Activated CD4-positive, alpha-beta T cell treated with anti-CD3 and anti-CD28 coated beads, Interleukin-2, amount 10 ng/mL, durations not matched to agents 24 days and 14 days (primary cell): ENCODE data around the gene TTYH2. TPM values are rescaled to one million over a fixed set of nuclear protein-coding genes. Genes with fewer than 3 reads are reported as not detected.

Experiments
- DNase-seq: peaks from one replicate; pipeline ENCODE4 v3.0.0; 2022
- H3K27ac Mint-ChIP-seq: one replicate; pipeline ENCODE4 v1.8.0; 2022; ENCODE audit warnings: mild to moderate bottlenecking, mixed read lengths
- H3K27me3 Mint-ChIP-seq: one replicate; pipeline ENCODE4 v1.8.0; 2022; ENCODE audit warnings: mixed read lengths
- H3K36me3 Mint-ChIP-seq: one replicate; pipeline ENCODE4 v1.8.0; 2022; ENCODE audit warnings: low read depth, mild to moderate bottlenecking, mixed read lengths
- H3K4me1 Mint-ChIP-seq: one replicate; pipeline ENCODE4 v1.8.0; 2021; ENCODE audit warnings: mixed read lengths
- H3K4me3 Mint-ChIP-seq: one replicate; pipeline ENCODE4 v1.8.0; 2022; ENCODE audit warnings: mild to moderate bottlenecking, moderate library complexity, mixed read lengths
- H3K9me3 Mint-ChIP-seq: one replicate; pipeline ENCODE4 v1.8.0; 2021; ENCODE audit warnings: mixed read lengths
- intact Hi-C: fragments of 100-400 bp; cut with micrococcal nuclease; formaldehyde crosslinking; loops from one replicate; pipeline ENCODE4 v1.15.1; 2023
- total RNA-seq: library from RNA; stranded (reverse); gene quantifications from 2 replicates; pipeline ENCODE4 v1.2.3, GENCODE V29; 2022

TTYH2 gene
- total RNA-seq, 1 donor from 2014 or later, result 7.8 TPM

DNA sequence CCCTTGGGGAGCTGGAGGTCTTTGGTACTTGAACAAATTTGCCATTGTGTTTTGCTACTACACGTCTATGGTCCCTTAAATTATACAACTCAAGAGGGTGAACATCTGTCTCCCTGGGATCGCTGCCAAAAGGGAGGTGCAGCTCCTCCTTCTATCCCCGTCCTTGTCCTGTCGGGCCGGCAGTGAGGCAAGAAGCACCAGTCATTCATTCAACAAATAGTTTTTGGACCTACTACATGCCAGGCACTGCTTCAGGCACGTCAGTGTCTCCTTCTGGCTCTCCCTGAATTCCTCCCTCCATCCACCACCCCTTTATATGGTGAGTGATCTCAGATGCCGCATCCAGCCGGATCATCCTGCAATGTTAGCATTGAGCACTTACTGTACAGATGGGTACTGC is 12.1 kb upstream of the TTYH2 start:
- peaks cover 16% of the 10 kb centered on the region for H3K27me3 Mint-ChIP-seq
- H3K27ac Mint-ChIP-seq, result no peak overlapping the region
- intact Hi-C loops, result no loop called here
- H3K4me3 Mint-ChIP-seq, result no peak overlapping the region
- H3K4me1 Mint-ChIP-seq, result peaks cover 27% of the 10 kb centered on the region
- H3K36me3 Mint-ChIP-seq, result peaks cover 24% of the 10 kb centered on the region
- no peak for DNase-seq
- H3K9me3 Mint-ChIP-seq, result no peaks in the 10 kb centered on the region

GRCh38 chr17:74201948-74202347 is 11.4 kb upstream of the TTYH2 start:
- Mint-ChIP-seq H3K27me3 (peaks cover 16% of the 10 kb centered on the region), H3K36me3 (peaks cover 29% of the 10 kb centered on the region), H3K9me3 (no peaks in the 10 kb centered on the region), H3K4me1 (peaks cover 29% of the 10 kb centered on the region), H3K27ac (no peak overlapping the region), H3K4me3 (no peak overlapping the region)
- intact Hi-C loops, result loop anchor here (2.0 kb wide), 1 partner anchor 969 kb away; a partner anchor contains a TSS
- DNase-seq, result no peak

GRCh38 chr17:74202938-74203337 is 10.4 kb upstream of the TTYH2 start:
- Mint-ChIP-seq H3K4me3 (peak overlapping the region; percentile 94), H3K27ac (peak overlapping the region; percentile 95), H3K27me3 (peaks cover 16% of the 10 kb centered on the region), H3K9me3 (no peaks in the 10 kb centered on the region), H3K36me3 (peaks cover 35% of the 10 kb centered on the region), H3K4me1 (peaks cover 34% of the 10 kb centered on the region)
- intact Hi-C loops, result loop anchor here (2.0 kb wide), 1 partner anchor 970 kb away; a partner anchor contains a TSS
- no peak for DNase-seq

GRCh38 chr17:74203439-74204240 is 9.7 kb upstream of the TTYH2 start, which contains the start of gene RPL38:
RPL38 (plus strand) TSS chr17:74203678; CDS start chr17:74203956, 278 bp downstream.
- intact Hi-C loops, result loop anchor here (2.0 kb wide), 1 partner anchor 971 kb away; a partner anchor contains a TSS
- H3K27ac Mint-ChIP-seq, result peak within 1 kb of the TSS; percentile 95
- DNase-seq, result peak; percentile 98
- peaks cover 36% of the 10 kb centered on the region for H3K4me1 Mint-ChIP-seq
- H3K4me3 Mint-ChIP-seq, result peak within 1 kb of the TSS; percentile 94
- no peaks in the 10 kb centered on the region for H3K9me3 Mint-ChIP-seq
- peaks cover 15% of the 10 kb centered on the region for H3K27me3 Mint-ChIP-seq
- H3K36me3 Mint-ChIP-seq, result peaks cover 41% of the 10 kb centered on the region

- peaks cover 41% of the 10 kb centered on the region for H3K4me1 Mint-ChIP-seq
- peaks cover 49% of the 10 kb centered on the region for H3K36me3 Mint-ChIP-seq
- peak overlapping the region; percentile 95 for H3K27ac Mint-ChIP-seq
- DNase-seq, result no peak
- H3K9me3 Mint-ChIP-seq, result no peaks in the 10 kb centered on the region
- intact Hi-C loops, result no loop called here
- peaks cover 15% of the 10 kb centered on the region for H3K27me3 Mint-ChIP-seq
- peak overlapping the region; percentile 94 for H3K4me3 Mint-ChIP-seq
Measured at GRCh38 chr17:74204474-74204873, 8.9 kb upstream of the TTYH2 start.

GRCh38 chr17:74205274-74205673 is 8.1 kb upstream of the TTYH2 start:
- H3K27me3 Mint-ChIP-seq, result peaks cover 15% of the 10 kb centered on the region
- H3K4me1 Mint-ChIP-seq, result peaks cover 42% of the 10 kb centered on the region
- peak overlapping the region; percentile 70 for H3K27ac Mint-ChIP-seq
- intact Hi-C loops, result no loop called here
- no peak for DNase-seq
- H3K4me3 Mint-ChIP-seq, result peak overlapping the region; percentile 94
- no peaks in the 10 kb centered on the region for H3K9me3 Mint-ChIP-seq
- H3K36me3 Mint-ChIP-seq, result peaks cover 55% of the 10 kb centered on the region

DNA sequence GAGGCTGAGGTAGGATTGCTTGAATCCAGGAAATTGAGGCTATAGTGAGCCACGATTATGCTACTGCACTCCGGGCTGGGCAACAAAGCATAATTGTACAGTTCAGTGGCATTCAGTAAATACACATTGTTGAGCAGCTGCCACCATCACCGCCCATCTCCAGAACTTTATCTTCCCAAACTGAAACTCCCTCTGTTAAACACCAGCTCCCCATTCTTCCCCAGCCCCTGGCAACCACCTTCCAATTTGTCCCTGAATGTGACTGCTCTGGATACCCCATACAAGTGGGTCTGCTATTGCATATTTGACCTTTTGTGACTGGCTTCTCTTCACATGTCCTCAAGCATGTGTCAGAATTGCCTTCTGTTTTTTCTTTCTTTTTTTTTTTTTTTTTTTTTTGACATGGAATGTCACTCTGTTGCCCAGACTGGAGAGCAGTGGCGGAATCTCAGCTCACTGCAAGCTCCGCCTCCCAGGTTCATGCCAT is 7.0 kb upstream of the TTYH2 start:
- Mint-ChIP-seq H3K27ac (peak overlapping the region; percentile 72), H3K4me1 (peaks cover 46% of the 10 kb centered on the region), H3K9me3 (no peaks in the 10 kb centered on the region), H3K4me3 (peak overlapping the region; percentile 73), H3K36me3 (peaks cover 59% of the 10 kb centered on the region), H3K27me3 (peaks cover 8% of the 10 kb centered on the region)
- DNase-seq, result no peak
- intact Hi-C loops, result no loop called here

DNA sequence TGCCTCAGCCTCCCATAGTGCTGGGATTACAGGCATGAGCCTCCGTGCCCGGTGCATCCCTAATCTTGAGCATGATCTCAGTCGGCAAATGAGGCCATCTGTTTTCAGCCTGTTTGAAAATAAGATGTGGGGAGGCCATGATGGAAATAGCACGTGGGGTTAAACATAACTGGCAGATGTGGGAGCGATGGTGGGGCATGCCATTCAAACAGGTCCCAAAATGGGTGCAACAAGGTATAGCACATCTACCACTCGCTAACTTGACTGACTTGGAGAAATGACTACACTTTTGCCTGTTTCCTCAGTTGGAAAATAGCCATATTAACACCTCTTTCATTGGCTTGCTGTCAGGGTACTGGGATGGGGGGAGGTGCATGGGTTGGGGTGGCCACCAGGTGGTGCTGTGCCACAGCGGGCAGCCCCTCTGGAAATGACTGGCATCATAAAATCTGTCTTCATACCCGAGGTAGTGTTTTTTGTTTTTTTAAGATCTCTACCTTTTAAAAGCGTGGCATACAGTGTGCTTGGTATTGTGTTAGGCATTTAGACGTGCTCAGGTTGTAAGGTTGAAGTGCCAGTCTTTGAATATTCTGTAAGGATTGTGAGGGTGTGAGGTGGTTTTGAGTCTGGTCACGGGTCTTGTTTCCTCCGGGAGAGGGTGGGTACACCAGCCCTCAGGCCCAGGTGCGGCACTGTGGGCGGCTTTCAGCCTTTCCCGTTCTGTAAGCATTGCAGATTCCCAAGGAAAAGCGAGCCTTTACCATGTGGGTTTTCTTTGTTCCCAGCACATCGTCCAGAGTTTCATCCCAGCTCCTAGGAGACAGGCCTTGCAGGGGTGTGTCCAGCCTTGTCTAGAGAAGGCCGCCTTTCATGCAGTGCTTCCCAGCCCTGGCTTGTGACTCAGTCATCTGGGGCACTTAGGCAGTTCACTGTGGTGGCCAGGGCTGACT is 2.9 kb upstream of the TTYH2 start:
- Mint-ChIP-seq H3K9me3 (no peaks in the 10 kb centered on the region), H3K4me1 (peaks cover 50% of the 10 kb centered on the region), H3K27me3 (no peaks in the 10 kb centered on the region), H3K4me3 (peak overlapping the region; percentile 56), H3K27ac (peak overlapping the region; percentile 75), H3K36me3 (peaks cover 48% of the 10 kb centered on the region)
- DNase-seq, result peak; percentile 93
- intact Hi-C loops, result no loop called here

- Mint-ChIP-seq H3K4me3 (peak overlapping the region; percentile 82), H3K9me3 (no peaks in the 10 kb centered on the region), H3K36me3 (peaks cover 42% of the 10 kb centered on the region), H3K27ac (peak overlapping the region; percentile 3), H3K4me1 (peaks cover 52% of the 10 kb centered on the region), H3K27me3 (no peaks in the 10 kb centered on the region)
- intact Hi-C loops, result no loop called here
- DNase-seq, result no peak
Measured at GRCh38 chr17:74211141-74211911, 2.0 kb upstream of the TTYH2 start.

DNA sequence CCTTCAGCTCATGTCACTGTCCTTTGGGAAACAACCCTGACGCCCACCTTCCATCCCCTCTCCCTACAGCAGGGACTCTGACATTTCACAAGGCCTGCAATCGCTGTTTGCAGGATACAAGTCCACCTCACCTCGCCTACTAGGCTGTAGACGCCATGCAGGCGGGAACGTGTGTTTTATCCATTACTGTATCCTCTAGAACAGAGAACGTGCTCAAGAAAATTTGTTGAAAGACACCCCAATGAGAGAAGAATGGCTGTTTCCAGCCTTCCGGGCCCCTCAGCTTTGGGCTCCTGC is 1.5 kb upstream of the TTYH2 start:
- DNase-seq, result peak; percentile 61
- intact Hi-C loops, result loop anchor here (2.0 kb wide), 1 partner anchor 71 kb away; no protein-coding TSS in a partner anchor
- Mint-ChIP-seq H3K27me3 (no peaks in the 10 kb centered on the region), H3K9me3 (no peaks in the 10 kb centered on the region), H3K4me1 (peaks cover 54% of the 10 kb centered on the region), H3K4me3 (peak overlapping the region; percentile 82), H3K27ac (peak overlapping the region; percentile 3), H3K36me3 (peaks cover 39% of the 10 kb centered on the region)

- intact Hi-C loops, result loop anchor here (2.0 kb wide), 1 partner anchor 70 kb away; no protein-coding TSS in a partner anchor
- peaks cover 37% of the 10 kb centered on the region for H3K36me3 Mint-ChIP-seq
- DNase-seq, result no peak
- no peaks in the 10 kb centered on the region for H3K9me3 Mint-ChIP-seq
- H3K27me3 Mint-ChIP-seq, result no peaks in the 10 kb centered on the region
- H3K4me3 Mint-ChIP-seq, result peak overlapping the region; percentile 82
- H3K4me1 Mint-ChIP-seq, result peaks cover 52% of the 10 kb centered on the region
- peak overlapping the region; percentile 71 for H3K27ac Mint-ChIP-seq
Measured at GRCh38 chr17:74212209-74212912, 1.0 kb upstream of the TTYH2 start.

DNA sequence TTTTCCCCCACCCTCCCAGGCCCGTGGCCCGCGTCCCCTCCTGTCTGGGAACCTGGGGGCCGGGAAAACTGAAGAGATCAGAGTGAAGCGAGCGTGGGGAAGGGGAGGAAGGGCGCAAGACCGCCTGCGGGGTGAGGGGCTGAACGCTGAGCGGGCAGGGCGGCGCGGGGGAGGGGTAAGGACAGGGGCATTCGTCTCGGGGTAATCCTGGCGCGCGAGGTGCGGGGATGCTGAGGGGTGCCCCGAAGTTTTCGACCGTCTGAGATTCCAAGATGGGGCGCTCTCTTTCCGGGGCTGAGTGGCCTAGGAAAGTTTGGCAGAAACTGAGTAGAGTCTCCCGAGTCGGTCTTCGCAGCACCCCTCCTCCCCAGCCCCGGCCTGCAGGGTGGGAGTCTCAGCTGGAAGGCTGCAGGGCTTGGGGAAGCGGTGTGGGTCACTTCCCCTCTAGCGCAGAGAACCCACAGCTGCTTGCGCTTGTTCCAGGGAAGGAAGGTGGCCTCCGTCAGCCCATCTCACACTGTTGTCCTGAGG is 555 bp downstream of the TTYH2 start:
- peaks cover 46% of the 10 kb centered on the region for H3K4me1 Mint-ChIP-seq
- H3K27ac Mint-ChIP-seq, result peak overlapping the region; percentile 72
- peak; percentile 68 for DNase-seq
- peak overlapping the region; percentile 82 for H3K4me3 Mint-ChIP-seq
- H3K36me3 Mint-ChIP-seq, result peaks cover 24% of the 10 kb centered on the region
- H3K27me3 Mint-ChIP-seq, result no peaks in the 10 kb centered on the region
- H3K9me3 Mint-ChIP-seq, result no peaks in the 10 kb centered on the region
- intact Hi-C loops, result loop anchor here (1.0 to 2.0 kb wide), 2 partner anchors 69 to 140 kb away; no protein-coding TSS in a partner anchor
